HepG2 (cell line): ENCODE measurements around the gene SNRNP200. TPM values are rescaled to one million over a fixed set of nuclear protein-coding genes. Genes with fewer than 3 reads are reported as not detected.

Source experiments
- ATAC-seq: fragments of 200-7000 bp; cut with Tn5 transposase; 3 replicates; pipeline ENCODE4 v1.9.1; 2020; ENCODE audit warnings: mild to moderate bottlenecking, moderate library complexity
- BruUV-seq: library from RNA; stranded (reverse); fragments of 400-500 nt; replicated peaks from 2 replicates; lab custom pipeline; 2021; lab: Mats Ljungman, UMichigan
- CTCF ChIA-PET: fragments of 300-600 bp; formaldehyde crosslinking; extraction: SDS; loops from one replicate; lab custom pipeline; 2021; ENCODE audit warnings: low total read pairs, inconsistent platforms, low intra/inter-chr PET ratio; lab: Yijun Ruan, JAX
- POLR2A ChIA-PET: fragments of 350-600 bp; sonication (Branson Sonifier 250); formaldehyde crosslinking; loops from one replicate; lab custom pipeline; 2020; ENCODE audit warnings: antibody characterized with exemption, inconsistent platforms; lab: Yijun Ruan, JAX
- DNase-seq: peaks from one replicate; pipeline ENCODE4 v3.0.0-alpha.2; 2015; ENCODE audit warnings: low spot score
- FAIRE-seq: peaks from 3 replicates; lab custom pipeline; 2011; peaks lifted over from hg19 to GRCh38; lab: Jason Lieb, UNC
- H2AFZ ChIP-seq: one replicate; pipeline ENCODE4 v1.6.1; 2011; ENCODE audit warnings: low read length, inconsistent platforms
- H3K27ac ChIP-seq: fragments of 300-600 bp; 3 replicates; pipeline ENCODE4 v1.8.0; 2011; ENCODE audit warnings: mixed run types, mild to moderate bottlenecking, mixed read lengths, low read length, inconsistent platforms; ENCODE audit not compliant: insufficient read depth; ENCODE audit errors: extremely low read length
- H3K27me3 ChIP-seq, 2 experiments: fragments of 200-600 bp in 1 of 2; 2 replicates in 1 of 2; 3 replicates in 1 of 2; pipeline versions ENCODE4 v1.6.0 to v1.8.0; 2011; ENCODE audit warnings: low read length in 2 of 2, mild to moderate bottlenecking in 2 of 2, moderate library complexity in 2 of 2, inconsistent platforms in 1 of 2; ENCODE audit not compliant: insufficient read depth in 2 of 2, control insufficient read depth in 1 of 2
- H3K36me3 ChIP-seq, 2 experiments: fragments of 200-600 bp in 1 of 2; replicated peaks in 1 of 2; 2 replicates in 1 of 2; 3 replicates in 1 of 2; pipeline versions ENCODE4 v1.5.1 to v1.8.0; 2011; ENCODE audit warnings: low read length in 2 of 2, inconsistent platforms in 1 of 2; ENCODE audit not compliant: insufficient read depth in 2 of 2, control insufficient read depth in 1 of 2
- H3K4me1 ChIP-seq: 2 replicates; pipeline ENCODE4 v1.5.1; 2012; ENCODE audit warnings: low read length, inconsistent platforms; ENCODE audit not compliant: insufficient read depth
- H3K4me2 ChIP-seq: 2 replicates; pipeline ENCODE4 v1.6.0; 2011; ENCODE audit warnings: low read depth, low read length, inconsistent platforms
- H3K4me3 ChIP-seq, 3 experiments: fragments of 200-600 bp in 1 of 3; sonication (generic), shearing (Covaris generic) in 1 of 3; replicated peaks in 1 of 3; 2 replicates each; pipeline ENCODE4 v1.5.1; 2011 to 2016; ENCODE audit warnings: low read length in 3 of 3, inconsistent platforms in 2 of 3, low read depth in 2 of 3, mild to moderate bottlenecking in 2 of 3, control low read depth in 1 of 3, mixed read lengths in 1 of 3; ENCODE audit not compliant: insufficient read depth in 1 of 3
- H3K79me2 ChIP-seq: one replicate; pipeline ENCODE4 v1.6.1; 2011; ENCODE audit warnings: low read length, inconsistent platforms; ENCODE audit not compliant: insufficient read depth
- H3K9ac ChIP-seq: 2 replicates; pipeline ENCODE4 v1.6.0; 2011; ENCODE audit warnings: mild to moderate bottlenecking, low read depth, low read length, inconsistent platforms; ENCODE audit not compliant: insufficient read depth
- H3K9me3 ChIP-seq: 2 replicates; pipeline ENCODE4 v1.5.1; 2012; ENCODE audit warnings: mild to moderate bottlenecking, low read length
- H4K20me1 ChIP-seq: 2 replicates; pipeline ENCODE4 v1.6.0; 2011; ENCODE audit warnings: inconsistent platforms, mild to moderate bottlenecking, low read length, moderate library complexity; ENCODE audit not compliant: insufficient read depth
- AGO2 ChIP-seq: fragments of 200-400 bp; formaldehyde crosslinking; optimal IDR thresholded peaks from 2 replicates; pipeline ENCODE3; 2017; ENCODE audit warnings: mild to moderate bottlenecking, low read depth, low read length, moderate library complexity
- ARID2 ChIP-seq: sonication (generic); formaldehyde crosslinking; IDR thresholded peaks from 2 replicates; pipeline ENCODE4 v1.8.1; 2022; ENCODE audit warnings: mild to moderate bottlenecking, missing genetic modification reagents, borderline replicate concordance
- GABPA ChIP-seq, 2 experiments: IDR thresholded peaks; 2 replicates each; pipeline ENCODE4 v1.6.1; 2011 to 2016; ENCODE audit warnings: low read depth in 2 of 2, low read length in 1 of 2, missing biosample characterization in 1 of 2, missing genetic modification characterization in 1 of 2
- GTF2F1 ChIP-seq: fragments of 150-350 bp; IDR thresholded peaks from 2 replicates; pipeline ENCODE4 v1.6.1; 2014; ENCODE audit warnings: low read length
- MIER3 ChIP-seq: IDR thresholded peaks from 2 replicates; pipeline ENCODE4 v1.6.1; 2016; ENCODE audit warnings: missing compliant biosample characterization, borderline replicate concordance
- MXI1 ChIP-seq: IDR thresholded peaks from 3 replicates; pipeline ENCODE4 v1.6.1; 2012; ENCODE audit warnings: low read depth, low read length, inconsistent platforms, borderline replicate concordance
- RAD21 ChIP-seq: fragments of 450-650 bp; formaldehyde crosslinking; IDR thresholded peaks from 2 replicates; pipeline ENCODE4 v1.5.0; 2020; ENCODE audit warnings: mild to moderate bottlenecking
- SALL1 ChIP-seq: sonication (generic); formaldehyde crosslinking; IDR thresholded peaks from 2 replicates; pipeline ENCODE4 v1.8.0; 2022; ENCODE audit warnings: mild to moderate bottlenecking, missing genetic modification reagents
- TARDBP ChIP-seq: sonication (generic); formaldehyde crosslinking; IDR thresholded peaks from 2 replicates; pipeline ENCODE4 v1.8.0; 2022; ENCODE audit warnings: mild to moderate bottlenecking, missing genetic modification reagents
- TGIF2 ChIP-seq: IDR thresholded peaks from 2 replicates; pipeline ENCODE4 v1.6.1; 2016; ENCODE audit warnings: control low read depth, missing compliant biosample characterization
- THAP11 ChIP-seq: IDR thresholded peaks from 2 replicates; pipeline ENCODE4 v1.6.1; 2016; ENCODE audit warnings: missing biosample characterization, missing genetic modification reagents
- ZBTB7B ChIP-seq: sonication (generic); formaldehyde crosslinking; IDR thresholded peaks from 2 replicates; pipeline ENCODE4 v1.4.0; 2020; ENCODE audit warnings: missing genetic modification reagents
- ZNF232 ChIP-seq: sonication (generic); formaldehyde crosslinking; IDR thresholded peaks from 2 replicates; pipeline ENCODE4 v1.4.0; 2020; ENCODE audit warnings: missing genetic modification reagents, borderline replicate concordance
- ZNF274 ChIP-seq: sonication (generic); formaldehyde crosslinking; IDR thresholded peaks from 2 replicates; pipeline ENCODE4 v1.5.1; 2020; ENCODE audit warnings: mild to moderate bottlenecking, missing genetic modification reagents
- ZNF331 ChIP-seq: sonication (generic); formaldehyde crosslinking; IDR thresholded peaks from 2 replicates; pipeline ENCODE4 v1.4.0; 2020; ENCODE audit warnings: missing genetic modification reagents
- ZNF546 ChIP-seq: sonication (generic); formaldehyde crosslinking; conservative IDR thresholded peaks from 2 replicates; pipeline ENCODE4 v1.8.1; 2023; ENCODE audit warnings: mild to moderate bottlenecking, missing genetic modification reagents
- ZNF547 ChIP-seq: sonication (generic); formaldehyde crosslinking; IDR thresholded peaks from 2 replicates; pipeline ENCODE4 v1.5.1; 2020; ENCODE audit warnings: mild to moderate bottlenecking, missing genetic modification reagents
- ZNF607 ChIP-seq: sonication (generic); formaldehyde crosslinking; IDR thresholded peaks from 2 replicates; pipeline ENCODE4 v1.5.1; 2020; ENCODE audit warnings: missing genetic modification reagents, mild to moderate bottlenecking, borderline replicate concordance
- WGBS: methylation state at CpG from one replicate; pipeline ENCODE4 v1.1.6; 2017; ENCODE audit warnings: low lambda C conversion rate; 5-methylcytosine and 5-hydroxymethylcytosine counted together
- in situ Hi-C: cut with HindIII; loops from 2 replicates; pipeline ENCODE4 v1.10.0; 2017; ENCODE audit warnings: low pct_unique_long_range_greater_than_20kb; ENCODE audit not compliant: extremely low pct_ligation_motif_present
- intact Hi-C: fragments of 100-400 bp; cut with micrococcal nuclease; formaldehyde crosslinking; loops from one replicate; pipeline ENCODE4 v1.10.0; 2022; ENCODE audit not compliant: unreplicated experiment
- polyA plus RNA-seq, 8 experiments: library from polyadenylated mRNA; depleted of rRNA in 3 of 8; stranded (reverse) in 7 of 8; unstranded in 1 of 8; fragments of >200 nt; fragmentation: Illumina TruSeq in 4 of 8; extraction: Trizol in 4 of 8; gene quantifications; 2 replicates each; pipeline versions ENCODE4 v1.2.1 to v1.2.3, GENCODE V29; 2011 to 2016; ENCODE audit warnings: low read depth in 4 of 8, missing spikeins in 1 of 8, mixed read lengths in 1 of 8; ENCODE audit not compliant: insufficient read depth in 1 of 8
- total RNA-seq, 5 experiments: library from RNA; depleted of rRNA; stranded (reverse); fragments of >200 nt; fragmentation: Illumina TruSeq; extraction: Trizol; gene quantifications; 2 replicates each; pipeline ENCODE4 v1.2.3, GENCODE V29; 2016; ENCODE audit warnings: low read depth in 1 of 5
- TF ChIP-seq, protein P1 (sequence below): sonication (generic); formaldehyde crosslinking; IDR thresholded peaks from 2 replicates; pipeline ENCODE4 v1.5.1; 2020; ENCODE audit warnings: missing genetic modification reagents, mild to moderate bottlenecking, borderline replicate concordance
- TF ChIP-seq, protein P2 (sequence below): sonication (generic); formaldehyde crosslinking; IDR thresholded peaks from 2 replicates; pipeline ENCODE4 v1.4.0; 2020; ENCODE audit warnings: mild to moderate bottlenecking, missing genetic modification reagents

The SNRNP200 gene
- total and polyA plus RNA-seq, 2 of the 13 experiments (the other 11 are each of a cell fraction or from before 2014, with no cell fraction given): 99.0 to 232 TPM

DNA sequence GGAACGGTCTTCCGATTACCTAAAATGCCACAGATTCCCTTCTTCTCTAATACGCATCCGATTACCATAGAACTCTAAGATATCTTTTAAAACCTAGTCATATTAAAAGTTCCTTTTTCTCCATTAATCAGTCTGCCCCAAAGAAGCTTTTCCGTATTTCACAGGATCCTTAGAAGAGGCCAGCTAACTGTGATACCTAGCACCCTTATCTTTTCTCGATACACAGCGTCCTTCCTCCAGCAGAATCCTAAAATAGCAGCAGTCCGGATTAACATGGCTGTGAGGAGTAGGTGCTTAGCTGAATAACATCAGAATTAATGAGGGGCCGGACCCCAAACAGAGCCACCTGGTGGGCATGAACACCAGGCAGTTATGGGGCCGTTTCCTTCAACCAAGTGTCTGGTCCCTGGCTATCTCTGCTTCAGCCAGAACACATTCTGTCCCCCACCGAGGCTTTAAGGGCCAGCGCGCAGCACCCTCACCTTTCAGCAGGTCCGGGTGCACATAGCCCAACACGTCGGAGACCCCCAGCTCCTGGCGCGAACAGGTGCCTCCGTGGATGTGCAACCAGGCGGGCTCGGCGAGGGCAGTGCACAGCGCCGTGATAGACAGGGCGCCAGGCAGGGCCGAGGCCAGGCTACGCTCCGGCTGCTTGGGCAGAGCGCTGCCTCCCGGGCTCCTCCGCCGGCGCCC lies 40.5 kb downstream of the SNRNP200 start:
- FAIRE-seq: no peak
- H3K4me1 ChIP-seq: peaks cover 60% of the 10 kb centered on the region
- peaks cover 6% of the 10 kb centered on the region for H4K20me1 ChIP-seq
- WGBS: 35% methylated on average over 17 of the region's 33 CpGs
- no peak overlapping the region for H2AFZ ChIP-seq
- H3K27me3 ChIP-seq: no peaks in the 10 kb centered on the region; a peak in 1 of 5 replicates
- peak overlapping the region; percentile 88 for H3K4me2 ChIP-seq
- no TSS peak for BruUV-seq
- POLR2A ChIA-PET: interaction anchor here (0.8 to 3.6 kb wide), 2 partner anchors 12 to 56 kb away, joined by 3 to 46 read pairs; partner anchors contain the start of gene STARD7
- ATAC-seq: peak; percentile 0
- peaks cover 57% of the 10 kb centered on the region for H3K79me2 ChIP-seq
- peak overlapping the region; percentile 82 for H3K9ac ChIP-seq
- peak; percentile 54 for DNase-seq
- peak overlapping the region; percentile 95 to 97 (median 96) for H3K4me3 ChIP-seq
- peak overlapping the region; percentile 71 for H3K27ac ChIP-seq
- in situ Hi-C loops (loop anchor here (5.0 kb wide), 2 partner anchors 58 to 123 kb away; partner anchors contain the start of gene STARD7), intact Hi-C loops (loop anchor here (1.0 kb wide), 1 partner anchor 12 kb away; no protein-coding TSS in a partner anchor)
- peaks cover 17 to 32% of the 10 kb centered on the region in 2 experiments for H3K36me3 ChIP-seq
- no peaks in the 10 kb centered on the region for H3K9me3 ChIP-seq
- CTCF ChIA-PET: interaction anchor here (2.8 kb wide), 1 partner anchor 12 kb away, joined by 19 read pairs; no protein-coding TSS in a partner anchor
- TF ChIP-seq MXI1 (peak; percentile 31; the same call in 1 of the 3 replicates), AGO2 (peak; percentile 71), MIER3 (CRISPR knock-in tag) (0 out of 2 replicates have a peak, but pooled peaks have one; percentile 19), TGIF2 (CRISPR knock-in tag) (peak; percentile 52; the same call in 1 of the 2 replicates), ZNF274 (CRISPR knock-in tag) (0 out of 2 replicates have a peak, but pooled peaks have one; percentile 1), SALL1 (CRISPR knock-in tag) (peak; percentile 23; the same call in 1 of the 2 replicates), ARID2 (0 out of 2 replicates have a peak, but pooled peaks have one; percentile 25), THAP11 (CRISPR knock-in tag) (peak; percentile 44; the same call in 1 of the 2 replicates), ZNF547 (CRISPR knock-in tag) (0 out of 2 replicates have a peak, but pooled peaks have one; percentile 23), ZNF546 (CRISPR knock-in tag) (0 out of 2 replicates have a peak, but pooled peaks have one; percentile 37), RAD21 (CRISPR knock-in tag) (peak; percentile 72), GABPA (IDR thresholded peaks at IDR 0.05; ENCODE audit: low read depth, low read length) (no peak), GABPA (CRISPR knock-in tag; IDR thresholded peaks at IDR 0.05; ENCODE audit: low read depth) (peak; percentile 41), GTF2F1 (no peak), ZNF331 (peak; percentile 42; the same call in 1 of the 2 replicates), ZNF607 (CRISPR knock-in tag) (no peak), ZBTB7B (CRISPR knock-in tag) (0 out of 2 replicates have a peak, but pooled peaks have one; percentile 56), TARDBP (CRISPR knock-in tag) (0 out of 2 replicates have a peak, but pooled peaks have one; percentile 57), ZNF232 (CRISPR knock-in tag) (peak; percentile 33; the same call in 1 of the 2 replicates)
- TF ChIP-seq, protein P1, sequence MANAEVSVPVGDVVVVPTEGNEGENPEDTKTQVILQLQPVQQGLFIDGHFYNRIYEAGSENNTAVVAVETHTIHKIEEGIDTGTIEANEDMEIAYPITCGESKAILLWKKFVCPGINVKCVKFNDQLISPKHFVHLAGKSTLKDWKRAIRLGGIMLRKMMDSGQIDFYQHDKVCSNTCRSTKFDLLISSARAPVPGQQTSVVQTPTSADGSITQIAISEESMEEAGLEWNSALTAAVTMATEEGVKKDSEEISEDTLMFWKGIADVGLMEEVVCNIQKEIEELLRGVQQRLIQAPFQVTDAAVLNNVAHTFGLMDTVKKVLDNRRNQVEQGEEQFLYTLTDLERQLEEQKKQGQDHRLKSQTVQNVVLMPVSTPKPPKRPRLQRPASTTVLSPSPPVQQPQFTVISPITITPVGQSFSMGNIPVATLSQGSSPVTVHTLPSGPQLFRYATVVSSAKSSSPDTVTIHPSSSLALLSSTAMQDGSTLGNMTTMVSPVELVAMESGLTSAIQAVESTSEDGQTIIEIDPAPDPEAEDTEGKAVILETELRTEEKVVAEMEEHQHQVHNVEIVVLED (CRISPR knock-in tag): peak; percentile 44; the same call in 1 of the 2 replicates
- TF ChIP-seq, protein P2, sequence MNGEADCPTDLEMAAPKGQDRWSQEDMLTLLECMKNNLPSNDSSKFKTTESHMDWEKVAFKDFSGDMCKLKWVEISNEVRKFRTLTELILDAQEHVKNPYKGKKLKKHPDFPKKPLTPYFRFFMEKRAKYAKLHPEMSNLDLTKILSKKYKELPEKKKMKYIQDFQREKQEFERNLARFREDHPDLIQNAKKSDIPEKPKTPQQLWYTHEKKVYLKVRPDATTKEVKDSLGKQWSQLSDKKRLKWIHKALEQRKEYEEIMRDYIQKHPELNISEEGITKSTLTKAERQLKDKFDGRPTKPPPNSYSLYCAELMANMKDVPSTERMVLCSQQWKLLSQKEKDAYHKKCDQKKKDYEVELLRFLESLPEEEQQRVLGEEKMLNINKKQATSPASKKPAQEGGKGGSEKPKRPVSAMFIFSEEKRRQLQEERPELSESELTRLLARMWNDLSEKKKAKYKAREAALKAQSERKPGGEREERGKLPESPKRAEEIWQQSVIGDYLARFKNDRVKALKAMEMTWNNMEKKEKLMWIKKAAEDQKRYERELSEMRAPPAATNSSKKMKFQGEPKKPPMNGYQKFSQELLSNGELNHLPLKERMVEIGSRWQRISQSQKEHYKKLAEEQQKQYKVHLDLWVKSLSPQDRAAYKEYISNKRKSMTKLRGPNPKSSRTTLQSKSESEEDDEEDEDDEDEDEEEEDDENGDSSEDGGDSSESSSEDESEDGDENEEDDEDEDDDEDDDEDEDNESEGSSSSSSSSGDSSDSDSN (CRISPR knock-in tag): no peak
